ENCODE data around the gene XCR1. TPM values are rescaled to one million over a fixed set of nuclear protein-coding genes. Genes with fewer than 3 reads are reported as not detected.

Gene XCR1
- total and polyA plus RNA-seq, 2 experiments from 2014 or later: not detected

GRCh38 chr3:45987368-45988291, 39.7 kb downstream of the XCR1 start:
- Mint-ChIP-seq H3K27ac (no peak overlapping the region; the same call in 1 of the 2 replicates), H3K36me3 (ENCODE audit: low read depth) (peaks cover 19% of the 10 kb centered on the region), H3K4me3 (no peak overlapping the region), H3K4me1 (peaks cover 18% of the 10 kb centered on the region), H3K9me3 (no peaks in the 10 kb centered on the region; the same call in 2 of the 3 replicates), H3K27me3 (ENCODE audit: insufficient read depth, low read depth, poor library complexity) (peaks cover 9% of the 10 kb centered on the region)
- no peak overlapping the region for H2AFZ ChIP-seq
- H3K27me3 ChIP-seq (ENCODE audit: insufficient read depth): no peaks in the 10 kb centered on the region
- DNase-seq (ENCODE audit: low spot score): no peak
- H3K27ac ChIP-seq (ENCODE audit: low read depth): no peak overlapping the region
- H3K4me2 ChIP-seq: no peak overlapping the region
- H3F3A ChIP-seq (replicated peaks; ENCODE audit: low read depth): no peaks in the 10 kb centered on the region
- no peak for TF ChIP-seq ZNF331 (CRISPR knock-in tag; IDR thresholded peaks at IDR 0.05; ENCODE audit: low read depth)
- no peak for TF ChIP-seq REST (IDR thresholded peaks at IDR 0.05; ENCODE audit: unreplicated experiment)
- TF ChIP-seq ETS1 (IDR thresholded peaks at IDR 0.05): no peak
- TF ChIP-seq NANOG (IDR thresholded peaks at IDR 0.05; ENCODE audit: borderline replicate concordance): no peak
- TF ChIP-seq CREB1 (CRISPR knock-in tag; IDR thresholded peaks at IDR 0.05; ENCODE audit: low read depth): no peak
- no peak for TF ChIP-seq EZH2 (IDR thresholded peaks at IDR 0.05; ENCODE audit: low read depth, unreplicated experiment)
- TF ChIP-seq ZNF114 (CRISPR knock-in tag; IDR thresholded peaks at IDR 0.05): no peak
- no peak for TF ChIP-seq CTCF (conservative IDR thresholded peaks at IDR 0.05; ENCODE audit: low read depth in 2 of 2)
- TF ChIP-seq ZNF462 (CRISPR knock-in tag; IDR thresholded peaks at IDR 0.05): no peak
- TF ChIP-seq JUNB (IDR thresholded peaks at IDR 0.05; ENCODE audit: unreplicated experiment): no peak
- TF ChIP-seq POLR2AphosphoS5 (IDR thresholded peaks at IDR 0.05; ENCODE audit: low read depth): no peak
- TF ChIP-seq EZH2phosphoT487 (IDR thresholded peaks at IDR 0.05; ENCODE audit: unreplicated experiment): no peak
- no peak for TF ChIP-seq STAT1 (IDR thresholded peaks at IDR 0.05; ENCODE audit: unreplicated experiment)
- H3K36me3 ChIP-seq (ENCODE audit: insufficient read depth): peaks cover 16% of the 10 kb centered on the region
- H3K4me3 ChIP-seq: no peak overlapping the region
- H4K20me1 ChIP-seq (replicated peaks; ENCODE audit: insufficient read depth): peaks cover 6% of the 10 kb centered on the region
- peaks cover 13% of the 10 kb centered on the region for H3K4me1 ChIP-seq (ENCODE audit: insufficient read depth)
- H3K9me2 ChIP-seq (ENCODE audit: insufficient read depth): no peaks in the 10 kb centered on the region
- peaks cover 63% of the 10 kb centered on the region for H3K79me2 ChIP-seq (replicated peaks; ENCODE audit: insufficient read depth)
- ATAC-seq: no peak
